ENCODE results near the gene EHBP1L1.
A peak's percentile ranks its signal among the peaks of the same experiment; 100 is the strongest.

The EHBP1L1 gene

GRCh38 chr11:65584106-65584505 is 8.3 kb downstream of the EHBP1L1 start:
- no peak overlapping the region for H3K27ac ChIP-seq
- no peak for TF ChIP-seq CTCF (conservative IDR thresholded peaks at IDR 0.05)

GRCh38 chr11:65584723-65585171 is 8.9 kb downstream of the EHBP1L1 start:
- no peak overlapping the region for H3K27ac ChIP-seq
- TF ChIP-seq CTCF (conservative IDR thresholded peaks at IDR 0.05) = no peak

GRCh38 chr11:65585396-65586246 is 9.8 kb downstream of the EHBP1L1 start:
- H3K27ac ChIP-seq = no peak overlapping the region
- TF ChIP-seq CTCF (conservative IDR thresholded peaks at IDR 0.05) = no peak

GRCh38 chr11:65586247-65586630 is 10.4 kb downstream of the EHBP1L1 start:
- H3K27ac ChIP-seq = no peak overlapping the region
- TF ChIP-seq CTCF (conservative IDR thresholded peaks at IDR 0.05) = no peak

GRCh38 chr11:65586676-65587075 is 10.8 kb downstream of the EHBP1L1 start:
- H3K27ac ChIP-seq = no peak overlapping the region
- TF ChIP-seq CTCF (conservative IDR thresholded peaks at IDR 0.05) = no peak

- TF ChIP-seq CTCF (conservative IDR thresholded peaks at IDR 0.05) = peak; percentile 72
- no peak overlapping the region; the same call in 1 of the 2 replicates for H3K27ac ChIP-seq
Observed at GRCh38 chr11:65588199-65589054, 12.6 kb downstream of the EHBP1L1 start.

Measured in VCaP (cell line).